Activated T-helper 1 cell treated with anti-CD3 and anti-CD28 coated beads, Interleukin-12 subunit alpha, Interleukin-12 subunit beta, Interleukin-2, Interleukin-4 antibody, amounts not matched to agents 30 ng/mL and 10 ng/mL and 1 ng/mL, durations not matched to agents 14 hours and 24 hours and 36 hours (primary cell): ENCODE results near the gene DCC. TPM values are rescaled to one million over a fixed set of nuclear protein-coding genes. Genes with fewer than 3 reads are reported as not detected.

ENCODE experiments used
- DNase-seq: peaks from one replicate; pipeline ENCODE4 v3.0.0; 2021; ENCODE audit warnings: low spot score
- H3K27ac Mint-ChIP-seq: one replicate; pipeline ENCODE4 v1.8.0; 2021; ENCODE audit warnings: mild to moderate bottlenecking, mixed read lengths
- H3K27me3 Mint-ChIP-seq: one replicate; pipeline ENCODE4 v1.8.0; 2022; ENCODE audit warnings: mild to moderate bottlenecking, moderate library complexity, mixed read lengths; ENCODE audit not compliant: insufficient read depth
- H3K36me3 Mint-ChIP-seq: one replicate; pipeline ENCODE4 v1.8.0; 2021; ENCODE audit warnings: low read depth, mixed read lengths
- H3K4me1 Mint-ChIP-seq: one replicate; pipeline ENCODE4 v1.8.0; 2021; ENCODE audit warnings: low read depth, mixed read lengths
- H3K4me3 Mint-ChIP-seq: one replicate; pipeline ENCODE4 v1.8.0; 2021; ENCODE audit warnings: mild to moderate bottlenecking, moderate library complexity, mixed read lengths
- H3K9me3 Mint-ChIP-seq: one replicate; pipeline ENCODE4 v1.8.0; 2021; ENCODE audit warnings: mixed read lengths
- intact Hi-C: fragments of 100-400 bp; cut with micrococcal nuclease; formaldehyde crosslinking; loops from one replicate; pipeline ENCODE4 v1.15.1; 2024
- total RNA-seq: library from RNA; stranded (reverse); gene quantifications from 2 replicates; pipeline ENCODE4 v1.2.3, GENCODE V29; 2022

Gene DCC
- total RNA-seq, 1 donor from 2014 or later, result not detected

- Mint-ChIP-seq H3K9me3 (peaks cover 10% of the 10 kb centered on the region), H3K4me1 (no peaks in the 10 kb centered on the region), H3K4me3 (no peak overlapping the region), H3K27me3 (no peaks in the 10 kb centered on the region), H3K36me3 (no peaks in the 10 kb centered on the region), H3K27ac (no peak overlapping the region)
- DNase-seq, result no peak
- intact Hi-C loops, result no loop called here
Observed at GRCh38 chr18:53261241-53261640, 921.2 kb downstream of the DCC start.

DNA sequence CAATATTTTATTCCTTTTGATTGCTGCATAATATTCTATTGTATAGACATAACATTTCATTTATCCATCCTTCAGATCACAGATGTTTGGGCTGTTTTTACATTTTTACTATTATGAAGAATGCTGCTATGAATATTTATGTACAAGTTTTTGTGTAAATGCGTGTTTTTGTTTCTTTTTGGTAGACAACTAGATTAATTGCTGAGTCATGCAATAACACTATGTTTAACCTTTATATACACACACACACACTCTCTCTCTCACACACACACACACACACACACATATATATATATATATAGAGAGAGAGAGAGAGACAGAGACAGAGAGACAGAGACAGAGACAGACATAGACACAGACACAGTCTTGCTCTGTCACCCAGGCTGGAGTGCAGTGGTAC, 926.9 kb downstream of the DCC start:
- intact Hi-C loops, result no loop called here

DNA sequence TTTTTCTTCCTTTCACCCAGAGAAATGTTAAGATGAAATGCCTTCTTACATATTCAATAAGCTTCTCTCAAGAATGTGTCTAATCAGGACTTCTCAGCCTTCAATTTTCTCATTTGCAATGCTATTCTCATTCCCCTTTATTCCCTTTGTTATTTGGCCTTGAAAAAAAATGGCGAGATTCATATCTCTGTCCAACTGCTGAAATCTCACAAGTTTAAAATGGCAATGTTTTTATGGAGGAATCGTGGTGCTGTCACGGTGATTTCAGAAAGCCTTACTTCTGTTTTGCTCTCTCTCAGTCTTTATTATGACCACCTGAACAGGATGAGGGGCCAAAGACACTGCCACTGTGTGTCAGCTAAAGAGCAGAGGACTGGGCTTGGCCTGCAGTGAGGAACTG, 928.5 kb downstream of the DCC start:
- no peak overlapping the region for H3K27ac Mint-ChIP-seq
- H3K9me3 Mint-ChIP-seq, result peaks cover 13% of the 10 kb centered on the region
- no peaks in the 10 kb centered on the region for H3K36me3 Mint-ChIP-seq
- H3K27me3 Mint-ChIP-seq, result no peaks in the 10 kb centered on the region
- DNase-seq, result no peak
- H3K4me3 Mint-ChIP-seq, result no peak overlapping the region
- intact Hi-C loops, result no loop called here
- no peaks in the 10 kb centered on the region for H3K4me1 Mint-ChIP-seq

More for the DNA sequence above, 926.9 kb downstream of the DCC start:
- peaks cover 17% of the 10 kb centered on the region for H3K9me3 Mint-ChIP-seq
- H3K4me1 Mint-ChIP-seq, result no peaks in the 10 kb centered on the region
- H3K4me3 Mint-ChIP-seq, result no peak overlapping the region
- no peaks in the 10 kb centered on the region for H3K27me3 Mint-ChIP-seq
- no peak for DNase-seq
- no peak overlapping the region for H3K27ac Mint-ChIP-seq
- H3K36me3 Mint-ChIP-seq, result no peaks in the 10 kb centered on the region

DNA sequence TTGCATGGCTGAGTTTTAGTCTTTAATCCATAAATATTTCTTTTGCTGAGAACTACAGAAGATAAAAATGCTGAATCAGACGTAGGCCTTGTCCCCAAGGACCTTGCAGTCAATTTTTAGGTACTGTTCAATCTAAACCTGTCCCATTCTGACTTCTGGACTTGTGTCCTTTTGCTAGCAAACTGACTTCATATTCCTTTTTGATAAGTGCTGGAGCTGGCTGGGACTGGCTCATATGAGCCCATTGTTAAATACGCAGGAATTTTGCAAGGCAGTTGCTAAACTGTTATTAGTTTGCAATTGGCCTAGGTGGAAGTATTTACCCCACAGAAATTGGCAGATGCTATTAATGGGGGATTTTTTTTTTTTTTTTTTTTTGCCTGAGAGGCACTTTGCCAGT, 941.4 kb downstream of the DCC start:
- no peak overlapping the region for H3K4me3 Mint-ChIP-seq
- H3K36me3 Mint-ChIP-seq, result no peaks in the 10 kb centered on the region
- H3K27ac Mint-ChIP-seq, result no peak overlapping the region
- H3K27me3 Mint-ChIP-seq, result no peaks in the 10 kb centered on the region
- no peak for DNase-seq
- no peaks in the 10 kb centered on the region for H3K4me1 Mint-ChIP-seq
- intact Hi-C loops, result no loop called here
- peaks cover 19% of the 10 kb centered on the region for H3K9me3 Mint-ChIP-seq

GRCh38 chr18:53283708-53284107, 943.7 kb downstream of the DCC start:
- Mint-ChIP-seq H3K27ac (no peak overlapping the region), H3K4me3 (no peak overlapping the region), H3K4me1 (no peaks in the 10 kb centered on the region), H3K9me3 (peaks cover 17% of the 10 kb centered on the region), H3K27me3 (no peaks in the 10 kb centered on the region), H3K36me3 (no peaks in the 10 kb centered on the region)
- DNase-seq, result no peak
- intact Hi-C loops, result no loop called here

DNA sequence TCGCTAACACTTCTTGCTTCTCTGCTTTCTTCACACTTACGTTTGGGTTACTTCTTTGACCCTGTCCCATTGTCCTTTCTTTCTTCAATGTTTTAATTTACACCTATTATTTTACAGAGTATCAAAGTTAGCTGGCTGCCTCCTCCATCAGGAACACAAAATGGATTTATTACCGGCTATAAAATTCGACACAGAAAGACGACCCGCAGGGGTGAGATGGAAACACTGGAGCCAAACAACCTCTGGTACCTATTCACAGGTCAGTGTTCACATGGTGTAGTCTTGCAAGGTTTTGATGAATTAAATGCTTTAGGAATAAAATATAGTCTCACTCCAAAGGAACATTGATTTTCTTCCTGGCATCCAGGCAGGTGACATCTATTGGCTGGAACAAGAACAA, 965.5 kb downstream of the DCC start:
- H3K36me3 Mint-ChIP-seq, result no peaks in the 10 kb centered on the region
- no peaks in the 10 kb centered on the region for H3K4me1 Mint-ChIP-seq
- H3K4me3 Mint-ChIP-seq, result no peak overlapping the region
- intact Hi-C loops, result no loop called here
- no peak for DNase-seq
- no peaks in the 10 kb centered on the region for H3K27me3 Mint-ChIP-seq
- H3K9me3 Mint-ChIP-seq, result peaks cover 7% of the 10 kb centered on the region
- H3K27ac Mint-ChIP-seq, result no peak overlapping the region

DNA sequence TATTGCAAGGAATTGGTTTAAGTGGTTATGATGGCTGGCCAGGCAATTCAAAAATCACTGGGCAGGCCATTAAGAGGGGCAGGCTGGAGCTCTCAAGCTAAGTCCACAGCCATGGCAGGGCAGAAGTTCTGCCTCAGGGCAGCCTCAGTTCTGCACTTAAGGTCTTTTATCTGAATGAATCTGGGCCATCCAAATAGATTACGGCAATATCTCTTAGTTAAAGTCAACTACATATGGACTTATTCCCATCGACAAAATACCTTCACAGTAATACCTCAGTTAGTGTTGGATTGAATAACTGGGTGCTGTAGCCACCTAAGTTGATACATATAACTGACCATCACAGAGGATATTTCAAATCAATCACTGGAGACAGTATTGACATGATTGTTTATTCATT, 979.6 kb downstream of the DCC start:
- Mint-ChIP-seq H3K27ac (no peak overlapping the region), H3K9me3 (peaks cover 8% of the 10 kb centered on the region), H3K4me3 (no peak overlapping the region), H3K27me3 (no peaks in the 10 kb centered on the region), H3K4me1 (no peaks in the 10 kb centered on the region), H3K36me3 (no peaks in the 10 kb centered on the region)
- intact Hi-C loops, result no loop called here
- no peak for DNase-seq

DNA sequence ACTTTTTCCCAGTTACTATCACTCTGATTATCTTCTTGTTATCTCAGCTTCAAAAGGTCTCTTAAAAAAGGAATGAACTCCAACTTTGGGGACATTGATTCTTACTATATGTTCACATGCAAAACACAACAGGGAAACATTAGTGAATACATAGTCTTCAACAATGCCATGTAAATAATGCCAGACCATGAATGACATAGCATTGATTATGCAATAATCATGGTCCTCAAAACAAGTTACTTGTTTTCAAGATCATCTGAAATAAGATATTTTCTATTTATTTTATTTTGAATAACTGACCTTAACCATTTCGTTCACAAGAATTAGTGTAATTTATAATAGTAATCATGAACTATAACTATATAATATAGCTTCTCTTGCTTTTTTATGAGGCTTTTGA, 982.2 kb downstream of the DCC start:
- H3K36me3 Mint-ChIP-seq, result no peaks in the 10 kb centered on the region
- no peak overlapping the region for H3K27ac Mint-ChIP-seq
- no peak overlapping the region for H3K4me3 Mint-ChIP-seq
- no peaks in the 10 kb centered on the region for H3K27me3 Mint-ChIP-seq
- H3K4me1 Mint-ChIP-seq, result no peaks in the 10 kb centered on the region
- H3K9me3 Mint-ChIP-seq, result peaks cover 8% of the 10 kb centered on the region
- no peak for DNase-seq
- intact Hi-C loops, result no loop called here

- DNase-seq, result no peak
- Mint-ChIP-seq H3K4me1 (no peaks in the 10 kb centered on the region), H3K36me3 (no peaks in the 10 kb centered on the region), H3K4me3 (no peak overlapping the region), H3K9me3 (no peaks in the 10 kb centered on the region), H3K27ac (no peak overlapping the region), H3K27me3 (no peaks in the 10 kb centered on the region)
- intact Hi-C loops, result no loop called here
Observed at GRCh38 chr18:53324353-53324752, 984.4 kb downstream of the DCC start.

- Mint-ChIP-seq H3K4me3 (no peak overlapping the region), H3K36me3 (no peaks in the 10 kb centered on the region), H3K27me3 (no peaks in the 10 kb centered on the region), H3K9me3 (peaks cover 10% of the 10 kb centered on the region), H3K4me1 (no peaks in the 10 kb centered on the region), H3K27ac (no peak overlapping the region)
- intact Hi-C loops, result no loop called here
- no peak for DNase-seq
Observed at GRCh38 chr18:53360501-53361443, 1020.8 kb downstream of the DCC start.

GRCh38 chr18:53375621-53376020, 1035.6 kb downstream of the DCC start:
- H3K4me3 Mint-ChIP-seq, result no peak overlapping the region
- peaks cover 18% of the 10 kb centered on the region for H3K9me3 Mint-ChIP-seq
- no peaks in the 10 kb centered on the region for H3K4me1 Mint-ChIP-seq
- intact Hi-C loops, result no loop called here
- no peak overlapping the region for H3K27ac Mint-ChIP-seq
- DNase-seq, result no peak
- no peaks in the 10 kb centered on the region for H3K36me3 Mint-ChIP-seq
- H3K27me3 Mint-ChIP-seq, result no peaks in the 10 kb centered on the region

DNA sequence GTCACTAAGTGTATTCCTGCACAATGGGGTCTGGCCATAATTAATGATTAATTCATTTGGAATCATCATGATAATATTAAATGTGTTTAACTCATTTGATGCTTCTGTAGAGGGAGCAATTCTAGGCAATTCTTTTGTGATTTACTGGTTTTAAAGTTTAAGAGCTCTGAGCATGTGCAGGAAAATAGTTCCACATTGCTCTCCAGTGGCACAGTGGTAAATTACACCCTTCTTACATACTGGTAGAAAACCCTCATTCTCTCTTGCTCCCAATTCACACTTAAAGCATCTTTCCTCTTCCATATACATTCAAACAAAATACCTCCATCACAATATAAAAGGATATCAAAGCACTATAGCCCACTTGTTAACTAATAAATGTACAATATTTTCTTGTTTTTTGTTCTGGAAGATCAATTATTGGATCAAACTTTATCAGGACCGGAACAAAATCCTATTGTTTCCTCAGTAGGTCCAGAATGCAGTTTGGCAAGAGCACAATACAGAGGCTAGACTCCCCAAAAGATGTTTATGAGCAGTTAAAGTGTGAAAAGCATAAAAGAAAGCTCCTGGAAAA, 1040.2 kb downstream of the DCC start:
- intact Hi-C loops, result no loop called here
- DNase-seq, result no peak
- Mint-ChIP-seq H3K27ac (no peak overlapping the region), H3K9me3 (peaks cover 9% of the 10 kb centered on the region), H3K27me3 (no peaks in the 10 kb centered on the region), H3K4me1 (no peaks in the 10 kb centered on the region), H3K4me3 (no peak overlapping the region), H3K36me3 (no peaks in the 10 kb centered on the region)

DNA sequence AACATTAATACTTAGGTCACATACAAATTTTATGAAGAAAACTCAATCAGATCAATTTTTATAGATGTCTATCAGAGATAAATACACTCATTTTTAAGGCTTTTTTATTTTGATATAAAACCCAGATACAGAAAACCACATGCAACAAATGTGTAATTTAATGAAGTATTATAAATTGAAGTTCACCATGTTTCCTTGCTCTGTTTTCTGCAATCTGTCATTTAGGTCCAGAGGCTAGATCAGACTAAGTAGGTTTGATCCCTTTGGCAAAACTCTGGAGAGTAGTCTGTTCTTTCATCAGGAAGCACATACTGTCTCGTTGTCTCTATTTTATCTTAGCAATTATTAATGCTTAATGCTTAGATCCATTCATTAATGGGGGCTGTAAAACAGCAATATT, 1042.9 kb downstream of the DCC start:
- no peak for DNase-seq
- H3K4me1 Mint-ChIP-seq, result no peaks in the 10 kb centered on the region
- H3K27ac Mint-ChIP-seq, result no peak overlapping the region
- H3K27me3 Mint-ChIP-seq, result no peaks in the 10 kb centered on the region
- intact Hi-C loops, result no loop called here
- H3K36me3 Mint-ChIP-seq, result no peaks in the 10 kb centered on the region
- H3K9me3 Mint-ChIP-seq, result peaks cover 7% of the 10 kb centered on the region
- no peak overlapping the region for H3K4me3 Mint-ChIP-seq
